Anterior cingulate cortex (tissue), 58 donors: ENCODE results near the gene PROSER3.
"Not testable (repeated sequence)": the region's sequence is repeated elsewhere in the genome, so short reads cannot be mapped to it uniquely, and the experiment has no call there.

Source experiments
- DNase-seq, 58 donors: peaks; one replicate each; lab custom pipeline; 2025; lab: John Stamatoyannopoulos, UW

PROSER3 gene

DNA sequence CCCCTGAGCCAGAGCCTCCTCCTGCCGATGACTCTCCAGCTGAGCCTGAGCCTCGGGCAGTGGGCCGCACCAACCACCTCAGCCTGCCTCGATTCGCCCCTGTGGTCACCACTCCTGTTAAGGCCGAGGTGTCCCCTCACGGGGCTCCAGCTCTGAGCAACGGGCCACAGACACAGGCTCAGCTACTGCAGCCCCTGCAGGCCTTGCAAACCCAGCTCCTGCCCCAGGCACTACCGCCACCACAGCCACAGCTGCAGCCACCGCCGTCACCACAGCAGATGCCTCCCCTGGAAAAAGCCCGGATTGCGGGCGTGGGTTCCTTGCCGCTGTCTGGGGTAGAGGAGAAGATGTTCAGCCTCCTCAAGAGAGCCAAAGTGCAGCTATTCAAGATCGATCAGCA lies 36.6 kb upstream of the PROSER3 start:
- DNase-seq = no peak

DNA sequence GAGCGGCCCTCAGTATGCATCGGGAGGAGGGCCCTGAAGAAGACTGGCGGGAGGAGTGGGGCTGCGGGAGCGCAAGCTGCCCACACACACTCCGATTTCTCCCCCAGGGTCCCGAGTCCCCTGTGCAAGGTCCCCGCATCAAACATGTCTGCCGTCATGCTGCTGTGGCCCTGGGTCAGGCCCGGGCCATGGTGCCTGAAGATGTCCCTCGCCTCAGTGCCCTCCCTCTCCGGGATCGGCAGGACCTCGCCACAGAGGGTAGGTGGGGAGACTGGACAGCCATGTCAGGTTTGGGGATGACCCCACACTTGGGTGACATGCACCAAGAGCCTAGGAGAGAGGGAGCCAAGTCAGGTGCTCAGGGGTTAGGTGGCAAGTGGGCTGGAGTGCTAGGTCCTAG lies 35.5 kb upstream of the PROSER3 start:
- DNase-seq = no peak

- DNase-seq = no peak
These were observed 35.1 kb upstream of the PROSER3 start for GRCh38 chr19:35722897-35723296.

GRCh38 chr19:35723671-35724070 lies 34.3 kb upstream of the PROSER3 start:
- DNase-seq = no peak

GRCh38 chr19:35724132-35724531 lies 33.8 kb upstream of the PROSER3 start:
- DNase-seq = not testable (repeated sequence)

GRCh38 chr19:35724560-35724959 lies 33.4 kb upstream of the PROSER3 start:
- no peak for DNase-seq

DNA sequence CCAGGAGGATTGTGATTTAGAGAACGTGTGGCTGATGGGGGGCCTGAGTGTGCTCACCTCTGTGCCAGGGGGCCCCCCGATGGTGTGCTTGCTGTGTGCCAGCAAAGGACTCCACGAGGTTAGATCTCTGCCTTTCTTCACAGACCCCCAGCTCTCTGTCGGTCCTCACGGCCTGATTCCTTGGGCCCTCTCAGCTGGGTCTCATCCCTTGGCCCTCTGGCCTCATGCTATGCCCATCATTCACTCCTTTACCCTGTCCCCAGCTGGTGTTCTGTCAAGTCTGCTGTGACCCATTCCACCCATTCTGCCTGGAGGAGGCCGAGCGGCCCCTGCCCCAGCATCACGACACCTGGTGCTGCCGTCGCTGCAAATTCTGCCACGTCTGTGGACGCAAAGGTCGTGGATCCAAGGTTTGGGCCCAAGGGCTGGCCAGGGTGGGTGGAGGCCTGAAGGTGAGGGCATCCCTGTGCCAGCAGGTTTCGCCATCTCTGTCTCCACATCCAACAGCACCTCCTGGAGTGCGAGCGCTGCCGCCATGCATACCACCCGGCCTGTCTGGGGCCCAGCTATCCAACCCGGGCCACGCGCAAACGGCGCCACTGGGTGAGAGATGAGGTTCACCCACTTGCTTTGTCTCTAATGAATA lies 32.6 kb upstream of the PROSER3 start:
- no peak for DNase-seq

GRCh38 chr19:35727053-35727955 lies 30.7 kb upstream of the PROSER3 start:
- no peak for DNase-seq

DNA sequence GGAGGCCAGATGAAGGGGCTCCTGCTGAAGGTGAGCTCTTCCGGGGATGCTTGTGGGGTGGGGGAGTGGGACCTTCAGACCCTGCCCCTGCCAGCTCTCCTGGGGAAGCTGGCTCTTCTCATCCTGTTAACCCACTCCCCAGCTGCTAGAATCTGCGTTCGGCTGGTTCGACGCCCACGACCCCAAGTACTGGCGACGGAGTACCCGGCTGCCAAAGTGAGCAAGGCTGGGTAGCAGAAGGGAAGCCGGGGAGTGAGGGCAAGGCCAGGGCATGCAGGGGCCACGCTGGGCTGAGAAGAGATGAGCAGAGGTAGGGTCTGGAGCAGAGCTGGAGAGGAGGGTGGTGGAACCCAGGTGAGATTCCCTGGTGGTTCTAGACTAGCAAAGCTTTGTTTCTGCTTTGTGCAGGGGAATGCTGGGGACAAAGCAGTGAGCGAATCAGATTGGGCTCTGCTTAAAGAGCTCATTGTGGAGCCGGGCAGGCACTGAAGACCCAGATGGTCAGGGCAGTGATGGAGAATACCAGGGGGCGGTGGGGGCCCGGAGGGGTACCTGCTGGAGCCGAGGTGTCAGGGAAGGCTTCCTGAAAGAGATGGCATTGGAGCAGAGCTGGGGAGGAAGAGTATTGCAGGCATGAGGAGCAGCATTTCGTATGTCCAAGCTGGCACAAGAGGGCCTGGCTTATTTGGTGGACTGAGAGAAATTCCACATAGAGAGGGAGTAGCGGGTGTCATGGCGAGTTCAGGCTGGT lies 29.8 kb upstream of the PROSER3 start:
- DNase-seq = no peak

GRCh38 chr19:35729021-35729420 lies 29.0 kb upstream of the PROSER3 start:
- no peak for DNase-seq

- no peak for DNase-seq
These were observed 28.2 kb upstream of the PROSER3 start for GRCh38 chr19:35729763-35730162.

DNA sequence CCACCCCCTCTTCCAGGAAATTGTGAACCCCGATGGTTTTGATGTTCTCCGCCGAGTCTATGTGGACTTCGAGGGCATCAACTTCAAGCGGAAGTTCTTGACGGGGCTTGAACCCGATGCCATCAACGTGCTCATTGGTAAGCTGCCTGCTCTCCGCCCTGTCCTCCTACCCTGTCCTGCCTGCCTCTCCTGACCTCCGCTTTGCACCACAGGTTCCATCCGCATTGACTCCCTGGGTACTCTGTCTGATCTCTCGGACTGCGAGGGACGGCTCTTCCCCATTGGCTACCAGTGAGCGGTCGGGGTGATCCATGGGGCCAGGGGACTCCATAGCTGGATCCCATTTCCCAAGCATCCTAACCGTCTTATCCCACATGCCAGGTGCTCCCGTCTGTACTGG lies 27.6 kb upstream of the PROSER3 start:
- DNase-seq = no peak

GRCh38 chr19:35731353-35731752 lies 26.6 kb upstream of the PROSER3 start:
- DNase-seq = no peak

GRCh38 chr19:35731779-35732405 lies 26.1 kb upstream of the PROSER3 start:
- DNase-seq = no peak

DNA sequence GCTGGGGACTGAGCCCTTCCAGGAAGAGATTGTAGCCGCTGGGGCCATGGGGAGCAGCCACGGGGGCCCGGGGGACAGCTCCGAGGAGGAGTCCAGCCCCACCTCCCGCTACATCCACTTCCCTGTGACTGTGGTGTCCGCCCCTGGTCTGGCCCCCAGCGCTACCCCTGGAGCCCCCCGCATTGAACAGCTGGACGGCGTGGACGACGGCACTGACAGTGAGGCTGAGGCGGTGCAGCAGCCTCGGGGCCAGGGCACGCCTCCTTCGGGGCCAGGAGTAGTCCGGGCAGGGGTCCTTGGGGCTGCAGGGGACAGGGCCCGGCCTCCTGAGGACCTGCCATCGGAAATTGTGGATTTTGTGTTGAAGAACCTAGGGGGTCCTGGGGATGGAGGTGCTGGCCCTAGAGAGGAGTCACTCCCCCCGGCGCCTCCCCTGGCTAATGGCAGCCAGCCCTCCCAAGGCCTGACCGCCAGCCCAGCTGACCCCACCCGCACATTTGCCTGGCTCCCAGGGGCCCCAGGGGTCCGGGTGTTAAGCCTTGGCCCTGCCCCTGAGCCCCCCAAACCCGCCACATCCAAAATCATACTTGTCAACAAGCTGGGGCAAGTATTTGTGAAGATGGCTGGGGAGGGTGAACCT lies 25.3 kb upstream of the PROSER3 start:
- DNase-seq = no peak

- DNase-seq = no peak
These were observed 24.5 kb upstream of the PROSER3 start for GRCh38 chr19:35733180-35734125.

DNA sequence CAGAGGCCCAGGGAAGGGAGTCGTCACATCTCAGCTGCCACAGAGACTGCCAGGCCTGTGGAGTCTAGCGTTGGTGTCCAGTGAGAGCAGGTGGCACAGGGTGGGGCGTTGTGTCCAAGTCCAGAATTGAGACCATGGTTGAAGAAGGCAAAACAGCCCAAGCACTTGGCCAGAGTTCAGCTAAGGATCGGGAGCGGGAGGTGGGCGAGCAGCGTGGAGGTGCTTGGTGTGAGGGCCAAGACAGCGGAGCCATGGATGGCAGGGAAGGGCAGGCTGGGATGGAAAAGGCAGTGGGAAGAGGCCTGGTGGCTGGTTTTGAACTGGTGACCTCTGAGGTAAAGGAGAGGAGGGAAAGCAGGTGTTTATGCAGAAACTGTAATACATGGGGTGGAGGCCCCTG lies 23.7 kb upstream of the PROSER3 start:
- no peak for DNase-seq

DNA sequence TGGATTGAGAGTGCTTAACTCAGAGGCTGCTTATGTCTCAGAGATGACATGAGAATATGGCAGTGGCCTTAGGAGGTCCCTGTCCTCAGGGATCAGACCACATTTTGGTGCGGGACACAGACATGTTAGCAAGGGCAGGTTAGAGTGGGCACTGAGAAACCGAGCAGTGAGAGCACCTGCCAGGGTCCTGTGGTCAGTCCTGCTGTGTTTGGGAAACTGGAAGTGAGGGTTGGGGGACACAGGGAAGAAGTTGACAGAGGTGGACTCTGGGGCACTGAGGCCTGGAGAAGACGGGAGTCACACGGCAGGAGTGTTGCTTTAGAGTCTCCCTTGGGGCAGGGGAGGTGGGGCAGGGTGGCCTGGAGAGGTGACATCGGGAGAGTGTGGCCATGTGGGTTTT lies 23.1 kb upstream of the PROSER3 start:
- DNase-seq = no peak
